ENCODE results near the gene MLPH.
"Not testable (repeated sequence)": the region's sequence is repeated elsewhere in the genome, so short reads cannot be mapped to it uniquely, and the experiment has no call there.

MLPH gene

GRCh38 chr2:237458519-237458918 lies 28.5 kb upstream of the MLPH start:
- DNase-seq: no peak

GRCh38 chr2:237459226-237459625 lies 27.8 kb upstream of the MLPH start:
- DNase-seq: no peak

GRCh38 chr2:237459741-237460174 lies 27.3 kb upstream of the MLPH start:
- no peak for DNase-seq

- DNase-seq: no peak
Measured at GRCh38 chr2:237464757-237465391, 22.2 kb upstream of the MLPH start.

GRCh38 chr2:237465515-237466148 lies 21.4 kb upstream of the MLPH start:
- DNase-seq: no peak

GRCh38 chr2:237466211-237466610 lies 20.8 kb upstream of the MLPH start:
- no peak for DNase-seq

- DNase-seq: no peak
Measured at GRCh38 chr2:237467447-237468179, 19.4 kb upstream of the MLPH start.

- DNase-seq: not testable (repeated sequence)
Measured at GRCh38 chr2:237469410-237469809, 17.6 kb upstream of the MLPH start.

GRCh38 chr2:237469849-237470248 lies 17.2 kb upstream of the MLPH start:
- DNase-seq: no peak

GRCh38 chr2:237470914-237471313 lies 16.1 kb upstream of the MLPH start:
- no peak for DNase-seq

GRCh38 chr2:237471438-237472186 lies 15.4 kb upstream of the MLPH start:
- peak; percentile 40 for DNase-seq

GRCh38 chr2:237472187-237472712 lies 14.8 kb upstream of the MLPH start:
- no peak for DNase-seq

- no peak for DNase-seq
Measured at GRCh38 chr2:237472909-237473877, 13.9 kb upstream of the MLPH start.

GRCh38 chr2:237473878-237474441 lies 13.1 kb upstream of the MLPH start:
- DNase-seq: peak; percentile 25

- DNase-seq: no peak
Measured at GRCh38 chr2:237474442-237474911, 12.6 kb upstream of the MLPH start.

GRCh38 chr2:237474931-237475703 lies 11.9 kb upstream of the MLPH start:
- DNase-seq: peak; percentile 85

GRCh38 chr2:237475704-237476141 lies 11.3 kb upstream of the MLPH start:
- DNase-seq: no peak

- DNase-seq: no peak
Measured at GRCh38 chr2:237478095-237478494, 9.0 kb upstream of the MLPH start.

- DNase-seq: no peak
Measured at GRCh38 chr2:237478979-237479378, 8.1 kb upstream of the MLPH start.

GRCh38 chr2:237479747-237480146 lies 7.3 kb upstream of the MLPH start:
- no peak for DNase-seq

Data from activated T-cell treated with anti-CD3 and anti-CD28 coated beads, Interleukin-2, amount 50 U/mL, for 1 hour (primary cell).